SIG-M5 treated with dmso at 0.1 percent for 504 hours (cell line): Measurements from ENCODE around the gene DUOXA2.
A peak's percentile ranks its signal among the peaks of the same experiment; 100 is the strongest.

Experiments
- DNase-seq: peaks from one replicate; lab custom pipeline; 2025; ENCODE audit not compliant: unreplicated experiment; lab: John Stamatoyannopoulos, UW

Gene DUOXA2

DNA sequence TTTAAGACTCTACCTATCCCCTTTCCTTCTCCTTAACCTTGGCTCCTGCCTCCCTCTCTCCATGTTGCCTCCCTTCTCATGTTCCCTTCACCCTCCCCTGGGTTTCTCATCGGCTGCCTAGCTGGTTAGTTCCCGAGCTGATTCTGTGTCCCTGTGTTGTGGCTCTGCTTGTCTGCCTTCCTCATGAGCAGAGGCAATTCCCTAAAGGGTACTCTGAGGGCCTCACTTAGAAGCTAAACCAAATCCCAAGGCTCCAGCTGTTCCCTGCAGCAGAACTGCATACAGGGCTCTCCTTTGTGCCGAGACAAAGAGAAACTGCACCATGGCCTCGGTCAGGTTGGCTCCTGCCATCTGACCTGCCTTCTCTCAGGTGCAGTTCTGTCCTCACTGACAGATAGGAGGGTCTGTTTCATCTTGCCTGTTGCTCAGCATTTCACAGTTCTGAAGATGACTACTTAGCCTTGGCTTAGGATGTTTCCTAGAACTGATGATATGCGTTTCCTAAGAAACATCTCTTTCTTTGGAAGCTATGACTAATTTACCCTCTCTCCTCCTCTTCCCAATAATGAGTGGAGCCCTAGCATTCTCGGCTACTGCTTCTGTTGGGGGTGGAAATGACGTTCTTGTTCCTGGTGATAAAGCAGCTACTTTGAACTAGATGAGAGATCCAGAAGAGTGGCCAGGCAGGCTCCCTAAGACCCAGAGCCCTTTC is 42.8 kb downstream of the DUOXA2 start:
- no peak for DNase-seq

DNA sequence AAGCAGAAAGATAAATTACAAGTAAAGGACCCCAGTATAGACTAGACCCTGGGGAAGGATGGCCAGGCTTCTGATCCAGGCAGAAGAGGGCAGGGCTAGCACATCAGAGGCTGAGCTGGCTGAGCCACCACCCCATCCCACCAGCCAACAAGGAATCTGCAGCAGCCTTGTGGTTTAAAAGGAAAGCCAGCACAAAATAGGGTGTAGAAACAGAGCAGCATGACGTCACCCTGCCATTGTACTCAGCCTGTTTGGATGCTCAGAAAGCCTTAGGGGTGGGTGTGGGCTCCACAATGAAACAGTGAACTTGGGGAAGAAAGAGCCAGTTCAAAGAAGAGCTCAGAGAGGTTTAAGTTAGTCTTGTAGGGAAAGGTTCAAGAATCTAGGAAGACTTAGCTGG is 43.8 kb downstream of the DUOXA2 start:
- no peak for DNase-seq

- DNase-seq = no peak
These were observed 47.5 kb downstream of the DUOXA2 start for GRCh38 chr15:45161666-45162065.

GRCh38 chr15:45162771-45163507 is 48.8 kb downstream of the DUOXA2 start:
- peak; percentile 63 for DNase-seq

DNA sequence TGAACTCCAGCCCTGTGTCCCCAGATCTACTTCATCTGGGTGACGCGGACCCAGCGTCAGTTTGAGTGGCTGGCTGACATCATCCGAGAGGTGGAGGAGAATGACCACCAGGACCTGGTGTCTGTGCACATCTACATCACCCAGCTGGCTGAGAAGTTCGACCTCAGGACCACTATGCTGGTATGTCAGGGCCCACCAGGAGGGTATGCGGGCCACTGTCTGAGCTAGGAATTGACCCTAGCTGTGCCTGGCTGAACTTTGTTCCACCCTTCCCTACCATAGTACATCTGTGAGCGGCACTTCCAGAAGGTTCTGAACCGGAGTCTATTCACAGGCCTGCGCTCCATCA is 49.4 kb downstream of the DUOXA2 start:
- DNase-seq = no peak

- DNase-seq = no peak
These were observed 50.8 kb downstream of the DUOXA2 start for GRCh38 chr15:45164914-45165313.

DNA sequence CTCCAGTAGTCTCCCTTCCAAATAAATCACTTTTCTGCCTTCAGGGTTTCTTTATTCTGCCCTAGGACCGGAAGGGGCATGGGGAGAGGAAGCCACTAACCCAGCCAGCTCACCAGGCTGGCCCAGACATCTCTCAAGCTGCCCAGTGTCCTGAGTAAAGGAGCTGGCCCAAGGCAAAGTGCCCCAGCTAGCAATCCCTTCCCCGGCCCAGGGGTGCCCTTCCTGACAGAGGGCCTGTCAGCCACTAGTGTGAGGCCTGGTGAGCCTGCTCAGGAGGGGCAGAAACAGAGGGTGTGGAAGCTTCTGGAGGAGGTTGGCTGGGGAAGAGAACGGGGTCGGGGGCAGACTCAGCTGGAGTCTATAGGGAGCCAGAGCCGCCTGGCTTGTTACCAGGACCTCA is 51.4 kb downstream of the DUOXA2 start:
- DNase-seq = no peak

- DNase-seq = peak; percentile 86
These were observed 52.9 kb downstream of the DUOXA2 start for GRCh38 chr15:45166834-45167630.

DNA sequence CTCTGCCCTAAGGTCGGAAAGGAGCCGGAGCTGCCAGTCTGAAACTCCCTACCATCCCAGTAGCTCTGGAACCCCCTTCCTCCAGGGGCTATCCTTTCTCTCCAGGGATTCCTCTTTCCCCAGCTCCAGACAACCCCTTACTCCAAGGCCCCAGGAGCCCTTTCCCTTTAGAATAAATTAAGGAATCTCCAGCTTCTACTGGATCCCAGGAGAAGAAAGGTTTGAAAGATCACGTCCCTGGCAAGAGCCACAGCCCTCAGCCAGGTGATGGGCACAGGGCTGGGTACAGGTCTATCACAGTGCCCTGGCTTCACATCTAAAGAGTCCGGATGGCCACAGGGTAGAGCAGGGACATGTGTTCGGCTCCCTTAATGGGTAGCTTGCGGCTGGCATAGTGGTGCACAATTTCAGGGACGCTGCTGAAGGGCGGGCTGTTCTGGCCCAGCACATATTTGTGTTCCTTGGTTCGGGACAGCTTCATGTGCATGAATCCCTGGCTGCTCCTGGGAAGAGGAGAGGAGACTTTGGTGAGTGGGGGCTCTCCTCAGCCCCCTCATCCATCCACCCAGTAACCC is 53.6 kb downstream of the DUOXA2 start:
- no peak for DNase-seq
